DMS53 (cell line): Measurements from ENCODE around the gene BRCA2.

Experiments
- DNase-seq: peaks from one replicate; lab custom pipeline; 2025; lab: John Stamatoyannopoulos, UW

The BRCA2 gene

GRCh38 chr13:32381539-32381938 is 66.2 kb downstream of the BRCA2 start:
- peak; percentile 59 for DNase-seq

GRCh38 chr13:32383836-32384618 is 68.7 kb downstream of the BRCA2 start:
- DNase-seq: no peak

DNA sequence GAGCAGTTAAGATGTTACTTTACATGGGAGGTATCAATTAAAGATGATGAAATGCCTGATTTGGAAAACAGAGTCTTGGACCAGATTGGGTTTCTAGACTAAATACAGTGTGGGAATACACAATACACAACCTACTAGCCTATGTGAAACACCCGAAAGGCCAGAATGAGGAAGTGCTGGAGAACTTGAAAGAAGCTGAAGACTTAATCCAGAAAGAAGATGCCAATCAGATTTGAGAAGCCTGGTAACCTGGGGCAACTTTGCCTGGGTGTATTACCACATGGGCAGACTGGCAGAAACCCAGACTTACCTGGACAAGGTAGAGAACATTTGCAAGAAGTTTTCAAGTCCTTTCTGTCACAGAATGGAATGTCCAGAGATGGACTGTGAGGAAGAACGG is 69.4 kb downstream of the BRCA2 start:
- DNase-seq: no peak

DNA sequence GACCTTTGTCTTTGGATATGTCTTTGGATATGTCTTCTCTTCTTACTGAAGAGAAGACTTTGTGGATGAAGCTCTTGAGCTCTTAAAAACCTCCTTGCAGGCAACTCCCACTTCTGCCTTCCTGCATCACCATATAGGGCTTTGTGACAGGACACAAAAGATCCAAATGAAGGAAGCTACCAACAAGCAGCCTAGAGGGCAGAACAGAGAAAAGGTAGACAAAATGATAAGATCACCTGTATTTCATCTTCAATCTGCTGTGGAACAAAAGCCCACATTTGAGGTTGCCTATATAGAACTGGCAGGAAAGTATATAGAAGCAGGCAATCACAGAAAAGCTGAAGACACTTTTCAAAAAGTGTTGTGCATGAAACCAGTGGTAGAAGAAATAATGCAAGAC is 70.1 kb downstream of the BRCA2 start:
- no peak for DNase-seq

- no peak for DNase-seq
Observed at GRCh38 chr13:32390048-32390447, 74.7 kb downstream of the BRCA2 start.

GRCh38 chr13:32390484-32390883 is 75.2 kb downstream of the BRCA2 start:
- no peak for DNase-seq

DNA sequence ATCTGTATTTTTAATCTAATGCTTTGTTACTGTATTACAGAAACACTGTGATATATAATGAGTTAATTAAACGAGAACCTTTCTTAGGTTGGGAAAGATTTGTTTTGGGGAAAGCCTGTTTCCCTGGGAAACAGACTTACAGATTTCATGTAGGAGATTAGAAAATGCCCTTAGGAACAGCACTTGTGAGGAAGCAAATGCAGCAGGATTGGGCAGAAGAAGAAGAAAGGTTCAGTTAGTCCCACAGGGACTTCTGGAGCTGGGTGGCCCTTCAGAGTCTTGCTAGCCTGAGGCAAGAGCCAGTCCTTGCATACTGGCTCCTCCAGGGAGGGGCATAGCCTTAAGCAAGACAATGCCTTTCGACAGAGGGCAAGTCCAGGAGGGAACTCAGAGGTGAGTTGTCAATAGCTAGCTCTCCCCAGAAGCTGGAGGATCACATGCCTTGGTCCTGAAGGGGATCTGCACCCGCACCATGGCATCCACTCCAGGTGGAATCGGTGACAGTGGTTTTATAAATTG is 75.9 kb downstream of the BRCA2 start:
- DNase-seq: no peak

DNA sequence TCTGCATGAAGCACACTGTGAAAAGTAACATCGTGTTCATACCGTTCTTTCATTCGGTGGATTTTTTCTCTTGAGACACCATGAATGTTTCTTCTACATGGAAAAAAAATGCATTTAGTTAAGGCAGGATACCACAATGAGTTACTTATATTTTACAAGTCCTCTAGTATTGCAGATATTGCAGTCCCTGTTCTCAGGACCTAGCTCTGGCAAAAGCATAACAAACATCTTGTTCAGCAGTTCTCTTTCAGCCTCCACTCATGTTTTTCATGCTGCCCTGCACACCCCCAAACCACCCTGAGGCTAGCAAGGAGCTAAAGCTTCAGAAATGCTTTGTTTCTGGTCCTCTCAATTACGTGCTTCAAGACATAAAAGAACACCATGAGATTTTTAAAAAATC is 87.8 kb downstream of the BRCA2 start:
- no peak for DNase-seq

GRCh38 chr13:32407854-32408253 is 92.5 kb downstream of the BRCA2 start:
- peak; percentile 47 for DNase-seq

- DNase-seq: peak; percentile 89
Observed at GRCh38 chr13:32408296-32409000, 93.1 kb downstream of the BRCA2 start.

GRCh38 chr13:32409001-32409313 is 93.6 kb downstream of the BRCA2 start:
- DNase-seq: peak; percentile 89

- DNase-seq: peak; percentile 74
Observed at GRCh38 chr13:32409561-32410421, 94.5 kb downstream of the BRCA2 start.

DNA sequence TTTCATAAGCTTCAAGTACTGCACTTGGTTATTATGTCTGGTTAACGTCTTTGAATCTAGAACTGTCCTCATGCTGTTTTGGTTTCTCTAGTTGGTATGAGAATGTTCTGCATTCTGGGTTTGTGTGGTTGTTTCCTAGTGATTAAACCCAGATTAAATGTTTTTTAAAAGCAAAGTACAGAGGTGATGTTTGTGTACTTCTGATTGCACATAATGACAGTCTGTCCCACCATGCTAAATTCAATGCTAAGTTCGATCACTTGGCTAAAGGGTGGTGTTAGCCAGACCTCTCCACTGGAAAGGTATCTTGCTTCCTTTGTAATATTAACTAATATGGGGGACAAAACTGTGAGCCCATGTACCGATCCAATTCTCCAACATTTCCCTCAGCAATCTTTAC is 98.0 kb downstream of the BRCA2 start:
- DNase-seq: no peak

DNA sequence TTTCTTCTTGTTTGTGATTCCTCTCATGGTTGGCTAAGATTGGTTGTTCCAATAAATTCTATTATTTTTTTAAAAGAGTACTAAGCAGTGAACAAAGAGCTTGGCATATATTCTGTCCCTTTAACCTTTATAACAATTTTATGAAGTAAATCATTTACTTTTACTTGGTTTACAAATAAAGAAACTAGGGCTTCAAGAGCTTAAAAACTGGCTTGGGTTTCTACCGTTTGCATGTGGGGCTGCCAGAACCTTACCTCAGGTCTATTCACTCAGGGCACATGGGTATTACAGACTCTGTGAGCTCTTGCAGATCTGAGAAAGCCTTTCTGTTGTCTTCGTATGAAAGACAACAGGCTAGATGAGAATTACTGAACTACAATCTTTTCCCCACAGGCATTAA is 99.3 kb downstream of the BRCA2 start:
- no peak for DNase-seq

GRCh38 chr13:32415019-32415418 is 99.7 kb downstream of the BRCA2 start:
- DNase-seq: peak; percentile 65

DNA sequence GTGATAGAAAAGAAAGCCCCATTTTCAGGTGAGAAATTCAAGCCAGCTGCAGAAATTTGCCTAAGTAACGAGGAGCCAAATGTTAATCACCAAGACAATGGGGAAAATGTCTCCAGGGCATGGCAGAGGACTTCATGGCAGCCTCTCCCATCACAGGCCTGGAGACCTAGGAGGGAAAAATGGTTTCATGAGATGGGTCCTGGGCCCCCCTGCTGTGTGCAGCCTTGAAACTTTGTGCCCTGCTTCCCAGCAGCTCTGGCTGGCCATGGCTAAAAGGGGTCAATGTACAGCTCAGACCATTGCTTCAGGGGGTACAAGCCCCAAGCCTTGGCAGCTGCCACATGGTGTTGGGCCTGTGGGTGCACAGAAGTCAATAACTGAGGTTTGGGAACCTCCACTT is 102.7 kb downstream of the BRCA2 start:
- DNase-seq: no peak

DNA sequence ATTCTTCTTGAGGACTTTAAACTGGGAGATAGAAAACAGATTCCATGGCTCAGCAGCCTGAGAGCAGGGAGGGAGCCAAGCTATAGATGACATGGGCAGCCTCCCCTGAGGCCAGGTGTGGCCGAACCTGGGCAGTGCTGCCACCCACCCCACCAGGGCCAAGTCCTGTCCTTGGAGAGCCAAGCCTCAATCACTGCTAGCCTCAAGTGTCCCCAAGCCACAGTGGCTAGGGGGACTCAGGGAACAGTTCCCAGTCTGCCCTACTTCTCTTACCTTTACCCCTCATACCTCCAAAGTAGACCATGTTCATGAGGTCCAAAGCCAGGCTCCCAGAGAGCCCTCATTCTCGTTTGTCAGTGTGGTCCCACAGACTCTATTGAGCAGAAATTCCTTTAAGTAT is 104.6 kb downstream of the BRCA2 start:
- no peak for DNase-seq

GRCh38 chr13:32423592-32423991 is 108.3 kb downstream of the BRCA2 start:
- no peak for DNase-seq

DNA sequence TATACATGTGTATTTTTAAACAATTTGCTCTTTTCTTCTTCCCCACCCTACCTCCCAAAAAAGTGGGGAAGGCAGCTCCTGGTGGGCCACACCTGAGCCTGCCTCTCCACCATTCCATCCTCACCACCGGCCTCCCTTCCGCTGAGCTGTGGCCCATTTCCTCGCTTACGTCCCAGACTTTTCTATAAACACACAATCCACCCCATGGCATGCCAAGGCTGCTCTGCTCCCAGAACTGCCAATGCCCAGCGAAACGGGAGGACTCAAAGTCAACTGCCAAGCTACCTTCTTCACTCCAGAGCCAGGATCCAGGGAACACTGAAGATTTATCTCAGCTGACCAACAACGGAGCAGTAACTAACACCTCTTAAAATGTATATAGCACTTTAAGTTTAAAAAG is 109.8 kb downstream of the BRCA2 start:
- DNase-seq: no peak

DNA sequence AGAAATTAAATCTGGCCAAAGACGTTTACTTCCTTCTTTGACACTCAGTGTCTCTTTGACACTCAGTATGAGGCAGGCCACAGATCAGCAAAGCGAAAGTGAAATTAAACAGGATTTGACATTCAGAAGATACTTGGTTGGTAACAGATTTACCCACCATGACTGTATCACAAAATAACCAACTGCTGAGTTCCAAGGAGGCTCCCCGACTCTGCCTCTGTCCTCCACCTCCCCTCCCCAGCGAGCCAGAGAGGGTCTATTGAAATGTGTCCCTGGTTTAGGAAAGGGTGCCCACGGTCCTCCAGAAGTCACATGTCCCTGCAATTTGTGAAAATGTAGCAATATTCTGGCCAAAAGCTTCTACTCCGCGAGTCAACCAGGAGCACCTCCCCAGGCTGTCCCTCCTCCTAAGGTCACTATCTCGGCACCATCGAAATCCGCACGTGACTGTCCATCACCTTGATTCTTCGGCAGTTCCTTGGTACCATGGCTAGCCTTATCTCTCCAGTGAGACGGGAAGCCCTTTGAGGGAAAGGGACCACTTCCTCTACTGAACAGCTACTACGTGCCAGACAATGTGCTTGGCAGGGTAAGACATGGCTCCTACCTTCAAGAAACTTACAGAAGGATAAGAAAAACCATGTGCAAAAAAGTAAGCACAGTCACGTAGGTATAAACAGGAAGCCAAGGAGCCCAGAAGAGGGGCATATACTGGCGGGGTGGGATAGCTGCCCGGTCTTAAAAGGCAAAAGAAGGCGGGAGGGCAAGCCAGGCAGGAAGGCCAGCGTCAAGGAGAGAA is 111.1 kb downstream of the BRCA2 start:
- peak; percentile 76 for DNase-seq

DNA sequence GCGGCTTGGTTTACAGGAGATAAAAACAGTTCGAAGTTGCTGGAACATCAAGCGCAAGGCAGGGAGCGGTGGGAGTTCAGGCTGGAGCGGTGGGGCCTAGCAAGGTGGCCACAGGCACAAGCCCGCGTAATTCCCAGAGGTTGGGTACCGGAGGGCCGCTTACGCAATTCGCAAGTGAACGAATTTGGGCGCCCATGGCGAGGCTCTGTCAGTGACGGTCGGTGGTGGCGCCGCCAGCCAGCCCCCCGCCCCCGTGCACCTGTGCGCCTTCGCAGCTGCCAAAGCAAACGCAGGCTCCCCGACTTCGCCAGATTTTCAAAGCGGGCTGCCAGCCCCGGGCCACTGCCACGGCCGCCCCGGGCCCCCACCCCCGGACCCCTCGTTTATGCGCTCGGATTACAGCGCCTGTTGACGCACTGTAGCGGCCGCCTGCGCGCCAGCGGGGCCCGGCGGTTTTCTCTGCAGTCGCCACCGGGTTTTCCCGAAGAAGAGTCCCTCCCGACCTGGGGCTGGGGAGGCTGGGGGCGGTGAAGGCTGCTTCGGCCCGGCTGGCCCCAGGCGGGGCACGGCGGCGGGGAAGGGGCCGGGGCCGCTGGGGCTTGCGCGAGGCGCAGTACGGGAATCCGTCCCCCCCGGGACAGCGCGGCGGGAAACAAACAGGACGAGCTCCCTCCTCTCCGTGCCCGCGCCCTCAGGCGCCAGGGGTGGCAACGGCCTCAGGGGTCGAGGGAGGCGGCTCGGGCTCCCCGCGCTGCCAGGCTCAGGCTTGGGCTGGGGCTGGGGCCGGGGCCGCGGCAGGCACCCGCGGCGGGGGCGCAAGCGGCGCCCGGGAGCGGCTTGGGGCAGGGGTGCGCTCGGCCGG is 111.9 kb downstream of the BRCA2 start:
- peak; percentile 72 for DNase-seq
